ENCODE data around the gene MEF2A. TPM values are rescaled to one million over a fixed set of nuclear protein-coding genes. Genes with fewer than 3 reads are reported as not detected.

MEF2A gene
- total RNA-seq, 1 donor from 2014 or later = 86.8 TPM

- peaks cover 22% of the 10 kb centered on the region for H3K4me1 ChIP-seq
- H3K27ac ChIP-seq = no peak overlapping the region
- TF ChIP-seq CTCF (IDR thresholded peaks at IDR 0.05) = no peak
- H3K9me3 ChIP-seq = no peaks in the 10 kb centered on the region
- DNase-seq = no peak
- no peak overlapping the region for H3K4me3 ChIP-seq
- intact Hi-C loops (cut with DNase I) = no loop called here
- ATAC-seq = no peak
- H3K27me3 ChIP-seq = no peaks in the 10 kb centered on the region
- peaks cover 8% of the 10 kb centered on the region for H3K36me3 ChIP-seq
Observed at GRCh38 chr15:99728916-99729315, 163.1 kb downstream of the MEF2A start.

- intact Hi-C loops (cut with DNase I) = no loop called here
- peaks cover 8% of the 10 kb centered on the region for H3K36me3 ChIP-seq
- H3K4me1 ChIP-seq = peaks cover 22% of the 10 kb centered on the region
- H3K4me3 ChIP-seq = no peak overlapping the region
- no peak for DNase-seq
- TF ChIP-seq CTCF (IDR thresholded peaks at IDR 0.05) = no peak
- H3K27ac ChIP-seq = no peak overlapping the region
- H3K27me3 ChIP-seq = no peaks in the 10 kb centered on the region
- no peak for ATAC-seq
- no peaks in the 10 kb centered on the region for H3K9me3 ChIP-seq
Observed at GRCh38 chr15:99729327-99729726, 163.5 kb downstream of the MEF2A start.

GRCh38 chr15:99729920-99730319, 164.1 kb downstream of the MEF2A start:
- Histone ChIP-seq H3K27me3 (no peaks in the 10 kb centered on the region), H3K9me3 (no peaks in the 10 kb centered on the region), H3K4me3 (no peak overlapping the region), H3K27ac (no peak overlapping the region), H3K36me3 (peaks cover 8% of the 10 kb centered on the region), H3K4me1 (peaks cover 22% of the 10 kb centered on the region)
- ATAC-seq (no peak), DNase-seq (no peak)
- TF ChIP-seq CTCF (IDR thresholded peaks at IDR 0.05) = peak; percentile 46
- intact Hi-C loops (cut with DNase I) = no loop called here

- no peak for TF ChIP-seq CTCF (IDR thresholded peaks at IDR 0.05)
- no peak for ATAC-seq
- peak overlapping the region; percentile 96 for H3K4me3 ChIP-seq
- no peak overlapping the region for H3K27ac ChIP-seq
- no peak for DNase-seq
- H3K9me3 ChIP-seq = no peaks in the 10 kb centered on the region
- H3K27me3 ChIP-seq = no peaks in the 10 kb centered on the region
- H3K4me1 ChIP-seq = peaks cover 22% of the 10 kb centered on the region
- peaks cover 8% of the 10 kb centered on the region for H3K36me3 ChIP-seq
- intact Hi-C loops (cut with DNase I) = no loop called here
Observed at GRCh38 chr15:99731336-99732123, 165.7 kb downstream of the MEF2A start.

- Histone ChIP-seq H3K27ac (peak overlapping the region; percentile 84), H3K4me1 (peaks cover 22% of the 10 kb centered on the region), H3K36me3 (peaks cover 8% of the 10 kb centered on the region), H3K9me3 (no peaks in the 10 kb centered on the region), H3K4me3 (peak overlapping the region; percentile 96), H3K27me3 (no peaks in the 10 kb centered on the region)
- intact Hi-C loops (cut with DNase I) = no loop called here
- DNase-seq (no peak), ATAC-seq (no peak)
- TF ChIP-seq CTCF (IDR thresholded peaks at IDR 0.05) = no peak
Observed at GRCh38 chr15:99732124-99732750, 166.5 kb downstream of the MEF2A start.
